Smooth muscle cell (in vitro differentiated cells): ENCODE measurements around the gene SLC17A5. TPM values are rescaled to one million over a fixed set of nuclear protein-coding genes. Genes with fewer than 3 reads are reported as not detected.

Experiments used
- DNase-seq: peaks from one replicate; lab custom pipeline; 2025; ENCODE audit not compliant: unreplicated experiment; lab: John Stamatoyannopoulos, UW
- H2AFZ ChIP-seq: fragments of 200-600 bp; sonication (generic); 2 replicates; pipeline ENCODE4 v1.6.0; 2016; ENCODE audit warnings: antibody characterized with exemption, low read depth, mild to moderate bottlenecking
- H3F3A ChIP-seq: fragments of 200-600 bp; sonication (generic); 2 replicates; pipeline ENCODE4 v1.6.0; 2017; ENCODE audit warnings: antibody characterized with exemption, low read depth
- H3K27ac ChIP-seq: fragments of 200-600 bp; sonication (generic); 2 replicates; pipeline ENCODE4 v1.5.1; 2016; ENCODE audit warnings: low read depth, mild to moderate bottlenecking
- H3K27me3 ChIP-seq: fragments of 200-600 bp; sonication (generic); 2 replicates; pipeline ENCODE4 v1.6.1; 2016; ENCODE audit warnings: low read depth, mild to moderate bottlenecking
- H3K36me3 ChIP-seq: fragments of 200-600 bp; sonication (generic); 2 replicates; pipeline ENCODE4 v1.5.1; 2016; ENCODE audit warnings: low read depth
- H3K4me1 ChIP-seq: fragments of 200-600 bp; sonication (generic); 2 replicates; pipeline ENCODE4 v1.5.1; 2016; ENCODE audit warnings: low read depth
- H3K4me2 ChIP-seq: fragments of 200-600 bp; sonication (generic); 2 replicates; pipeline ENCODE4 v1.6.0; 2016; ENCODE audit warnings: mild to moderate bottlenecking
- H3K4me3 ChIP-seq: fragments of 200-600 bp; sonication (generic); 2 replicates; pipeline ENCODE4 v1.5.1; 2016; ENCODE audit warnings: mild to moderate bottlenecking
- H3K79me2 ChIP-seq: fragments of 200-600 bp; sonication (generic); 2 replicates; pipeline ENCODE4 v1.6.0; 2016; ENCODE audit warnings: low read depth, mild to moderate bottlenecking
- H3K9ac ChIP-seq: fragments of 200-600 bp; sonication (generic); 2 replicates; pipeline ENCODE4 v1.6.0; 2016; ENCODE audit warnings: low read depth
- H3K9me3 ChIP-seq: fragments of 200-600 bp; sonication (generic); replicated peaks from 2 replicates; pipeline ENCODE4 v1.5.1; 2016; ENCODE audit warnings: low read depth
- H4K20me1 ChIP-seq: fragments of 200-600 bp; sonication (generic); 2 replicates; pipeline ENCODE4 v1.6.0; 2016; ENCODE audit warnings: low read depth
- CTCF ChIP-seq: fragments of 200-600 bp; sonication (generic); IDR thresholded peaks from 2 replicates; pipeline ENCODE4 v1.5.1; 2017; ENCODE audit warnings: borderline replicate concordance, mild to moderate bottlenecking, antibody characterized with exemption; ENCODE audit not compliant: insufficient read depth, poor library complexity, severe bottlenecking
- WGBS: methylation state at CpG from one replicate; pipeline ENCODE4 v1.1.7; 2016; ENCODE audit warnings: low lambda C conversion rate; 5-methylcytosine and 5-hydroxymethylcytosine counted together
- polyA plus RNA-seq: library from polyadenylated mRNA; unstranded; fragments of >200 nt; fragmentation: Nextera tagmentation; extraction: Ambion mirVana; gene quantifications from 2 replicates; pipeline ENCODE4 v1.2.1, GENCODE V29; 2016
- total RNA-seq: library from RNA; depleted of rRNA; stranded (reverse); fragments of >200 nt; gene quantifications from 2 replicates; pipeline ENCODE4 v1.2.3, GENCODE V29; 2014

Gene SLC17A5
- total and polyA plus RNA-seq, 2 experiments from 2014 or later = 36.4 to 39.9 TPM

GRCh38 chr6:73655341-73655917 lies 1.6 kb upstream of the SLC17A5 start:
- Histone ChIP-seq H2AFZ (no peak overlapping the region), H3F3A (no peaks in the 10 kb centered on the region), H3K27ac (no peak overlapping the region), H4K20me1 (peaks cover 9% of the 10 kb centered on the region), H3K4me3 (no peak overlapping the region), H3K4me1 (peaks cover 11% of the 10 kb centered on the region), H3K9ac (no peak overlapping the region), H3K9me3 (no peaks in the 10 kb centered on the region), H3K36me3 (no peaks in the 10 kb centered on the region), H3K27me3 (no peaks in the 10 kb centered on the region), H3K4me2 (no peak overlapping the region), H3K79me2 (peaks cover 20% of the 10 kb centered on the region)
- DNase-seq = no peak
- no peak for TF ChIP-seq CTCF
- WGBS = 95% methylated on average over 2 of the region's 2 CpGs

GRCh38 chr6:73652637-73653570 lies 888 bp downstream of the SLC17A5 start:
- Histone ChIP-seq H3K9ac (peak overlapping the region; percentile 97), H4K20me1 (peaks cover 9% of the 10 kb centered on the region), H3F3A (no peaks in the 10 kb centered on the region), H3K4me3 (peak overlapping the region; percentile 99), H2AFZ (peak overlapping the region; percentile 83), H3K27me3 (no peaks in the 10 kb centered on the region), H3K9me3 (no peaks in the 10 kb centered on the region), H3K27ac (peak overlapping the region; percentile 88), H3K36me3 (no peaks in the 10 kb centered on the region), H3K4me2 (peak overlapping the region; percentile 90), H3K79me2 (peaks cover 20% of the 10 kb centered on the region), H3K4me1 (peaks cover 11% of the 10 kb centered on the region)
- DNase-seq = peak; percentile 25
- WGBS = 9% methylated on average over 19 of the region's 32 CpGs
- peak; percentile 37 for TF ChIP-seq CTCF

- H4K20me1 ChIP-seq = peaks cover 9% of the 10 kb centered on the region
- no peak overlapping the region for H3K27ac ChIP-seq
- peaks cover 20% of the 10 kb centered on the region for H3K79me2 ChIP-seq
- no peak overlapping the region for H3K4me2 ChIP-seq
- H3K36me3 ChIP-seq = no peaks in the 10 kb centered on the region
- H3K4me3 ChIP-seq = no peak overlapping the region
- no peak for DNase-seq
- no peak overlapping the region for H2AFZ ChIP-seq
- no peak overlapping the region for H3K9ac ChIP-seq
- 75% methylated on average over 4 of the region's 4 CpGs for WGBS
- no peaks in the 10 kb centered on the region for H3K27me3 ChIP-seq
- no peaks in the 10 kb centered on the region for H3F3A ChIP-seq
- peaks cover 14% of the 10 kb centered on the region for H3K4me1 ChIP-seq
- H3K9me3 ChIP-seq = no peaks in the 10 kb centered on the region
- no peak for TF ChIP-seq CTCF
These were observed 4.0 kb downstream of the SLC17A5 start for GRCh38 chr6:73649783-73650182.
